ENCODE results near the gene MYO1H. TPM values are rescaled to one million over a fixed set of nuclear protein-coding genes. Genes with fewer than 3 reads are reported as not detected.
"Not testable (repeated sequence)": the region's sequence is repeated elsewhere in the genome, so short reads cannot be mapped to it uniquely, and the experiment has no call there.

MYO1H gene
- total RNA-seq, 2 experiments from 2014 or later: not detected

- no peak overlapping the region for H3K4me3 Mint-ChIP-seq
- peak; percentile 61 for ATAC-seq (ENCODE audit: poor library complexity)
- peak in 13 of 14 experiments; percentile 3 to 69 (median 15) for DNase-seq
- no peaks in the 10 kb centered on the region for H3K9me3 ChIP-seq (ENCODE audit: control insufficient read depth in 1 of 2, insufficient read depth in 1 of 2, low read length in 2 of 2)
- ChIA-PET CTCF (interaction anchor here (1.0 to 1.5 kb wide), 2 partner anchors 35 to 44 kb away, joined by 3 to 5 read pairs; no protein-coding TSS in a partner anchor), POLR2A (no interaction called here)
- no peaks in the 10 kb centered on the region for H3K4me1 Mint-ChIP-seq (ENCODE audit: low read depth)
- H3K4me1 ChIP-seq (ENCODE audit: insufficient read depth, low read length): no peaks in the 10 kb centered on the region
- no peak overlapping the region for H3K27ac ChIP-seq (ENCODE audit: low read depth in 1 of 2, low read length in 2 of 2)
- peak; percentile 86 for TF ChIP-seq CTCF (IDR thresholded peaks at IDR 0.05)
- H3K36me3 ChIP-seq (ENCODE audit: insufficient read depth, low read length): no peaks in the 10 kb centered on the region
- intact Hi-C loops (cut with DNase I, micrococcal nuclease): loop anchor here in 1 of 2 experiments (2.0 kb wide), 1 partner anchor 281 kb away; no protein-coding TSS in a partner anchor
- no peaks in the 10 kb centered on the region for H3K9me3 Mint-ChIP-seq
- H3K27me3 Mint-ChIP-seq: peaks cover 43% of the 10 kb centered on the region
- H3K27ac Mint-ChIP-seq: no peak overlapping the region
- H3K36me3 Mint-ChIP-seq (ENCODE audit: low read depth): no peaks in the 10 kb centered on the region
- H3K4me3 ChIP-seq (ENCODE audit: low read length): no peak overlapping the region
- peaks cover 7 to 11% of the 10 kb centered on the region in 2 experiments for H3K27me3 ChIP-seq (ENCODE audit: control insufficient read depth in 1 of 2, insufficient read depth in 2 of 2, low read length in 2 of 2)
These were observed 46.0 kb downstream of the MYO1H start for GRCh38 chr12:109393437-109394345.

- POLR2A ChIA-PET: no interaction called here
- Histone ChIP-seq H3K9me3 (ENCODE audit: control insufficient read depth in 1 of 2, insufficient read depth in 1 of 2, low read length in 2 of 2) (no peaks in the 10 kb centered on the region), H3K27me3 (ENCODE audit: control insufficient read depth in 1 of 2, insufficient read depth in 2 of 2, low read length in 2 of 2) (peaks cover 4 to 7% of the 10 kb centered on the region in 2 experiments), H3K36me3 (ENCODE audit: insufficient read depth, low read length) (no peaks in the 10 kb centered on the region), H3K27ac (ENCODE audit: low read depth in 1 of 2, low read length in 2 of 2) (no peak overlapping the region), H3K4me1 (ENCODE audit: insufficient read depth, low read length) (no peaks in the 10 kb centered on the region), H3K4me3 (ENCODE audit: low read length) (no peak overlapping the region)
- intact Hi-C loops (cut with DNase I, micrococcal nuclease): no loop called here
- no peak overlapping the region for H3K4me3 Mint-ChIP-seq
- no peak for TF ChIP-seq CTCF (IDR thresholded peaks at IDR 0.05)
- no peaks in the 10 kb centered on the region for H3K4me1 Mint-ChIP-seq (ENCODE audit: low read depth)
- no peaks in the 10 kb centered on the region for H3K9me3 Mint-ChIP-seq
- H3K27me3 Mint-ChIP-seq: peaks cover 36% of the 10 kb centered on the region
- H3K27ac Mint-ChIP-seq: no peak overlapping the region
- CTCF ChIA-PET: no interaction called here
- DNase-seq (no peak), ATAC-seq (ENCODE audit: poor library complexity) (no peak)
- no peaks in the 10 kb centered on the region for H3K36me3 Mint-ChIP-seq (ENCODE audit: low read depth)
These were observed 47.2 kb downstream of the MYO1H start for GRCh38 chr12:109394891-109395290.

- H3K4me1 Mint-ChIP-seq (ENCODE audit: low read depth); ATAC-seq (ENCODE audit: poor library complexity); H3K36me3 Mint-ChIP-seq (ENCODE audit: low read depth); H3K4me1 ChIP-seq (ENCODE audit: insufficient read depth, low read length); intact Hi-C loops (cut with DNase I, micrococcal nuclease); DNase-seq; H3K27me3 ChIP-seq (ENCODE audit: control insufficient read depth in 1 of 2, insufficient read depth in 2 of 2, low read length in 2 of 2); H3K9me3 Mint-ChIP-seq; H3K4me3 ChIP-seq (ENCODE audit: low read length); H3K4me3 Mint-ChIP-seq; H3K27ac ChIP-seq (ENCODE audit: low read depth in 1 of 2, low read length in 2 of 2); H3K9me3 ChIP-seq (ENCODE audit: control insufficient read depth in 1 of 2, insufficient read depth in 1 of 2, low read length in 2 of 2); POLR2A ChIA-PET; H3K27ac Mint-ChIP-seq; H3K36me3 ChIP-seq (ENCODE audit: insufficient read depth, low read length); CTCF ChIA-PET: not testable (repeated sequence)
- H3K27me3 Mint-ChIP-seq: peaks cover 48% of the 10 kb centered on the region
These were observed 57.1 kb downstream of the MYO1H start for GRCh38 chr12:109404841-109405240.

- H3K9me3 ChIP-seq (ENCODE audit: control insufficient read depth in 1 of 2, insufficient read depth in 1 of 2, low read length in 2 of 2); H3K4me3 Mint-ChIP-seq; CTCF ChIA-PET; H3K27me3 ChIP-seq (ENCODE audit: control insufficient read depth in 1 of 2, insufficient read depth in 2 of 2, low read length in 2 of 2); POLR2A ChIA-PET; H3K36me3 Mint-ChIP-seq (ENCODE audit: low read depth); H3K4me1 Mint-ChIP-seq (ENCODE audit: low read depth); intact Hi-C loops (cut with DNase I, micrococcal nuclease); H3K9me3 Mint-ChIP-seq; ATAC-seq (ENCODE audit: poor library complexity); H3K27ac ChIP-seq (ENCODE audit: low read depth in 1 of 2, low read length in 2 of 2); H3K36me3 ChIP-seq (ENCODE audit: insufficient read depth, low read length); H3K4me3 ChIP-seq (ENCODE audit: low read length); H3K27ac Mint-ChIP-seq; H3K4me1 ChIP-seq (ENCODE audit: insufficient read depth, low read length); DNase-seq: not testable (repeated sequence)
- H3K27me3 Mint-ChIP-seq: peaks cover 39% of the 10 kb centered on the region
These were observed 58.4 kb downstream of the MYO1H start for GRCh38 chr12:109406147-109406546.
